HCT116 (cell line): ENCODE results near the gene CDH4. TPM values are rescaled to one million over a fixed set of nuclear protein-coding genes. Genes with fewer than 3 reads are reported as not detected.

Experiments used
- ATAC-seq: fragments of 200-7000 bp; cut with Tn5 transposase; 2 replicates; pipeline ENCODE4 v1.9.1; 2020; ENCODE audit warnings: mild to moderate bottlenecking, moderate library complexity
- BruUV-seq: library from RNA; stranded (reverse); fragments of 400-500 nt; replicated peaks from 2 replicates; lab custom pipeline; 2021; lab: Mats Ljungman, UMichigan
- CTCF ChIA-PET: fragments of 300-600 bp; sonication (Branson Sonifier 250); formaldehyde crosslinking; loops from one replicate; lab custom pipeline; 2021; ENCODE audit warnings: antibody characterized with exemption; lab: Charles Lee
- POLR2A ChIA-PET: fragments of 300-600, 350-600 bp; sonication (Branson Sonifier 250); formaldehyde crosslinking; loops from one replicate; lab custom pipeline; 2021; ENCODE audit warnings: antibody characterized with exemption; lab: Charles Lee
- RAD21 ChIA-PET, 2 experiments: fragments of 300-600 bp; sonication (Branson Sonifier 250); formaldehyde crosslinking; loops; one replicate each; lab custom pipeline; 2023; ENCODE audit warnings: low total read pairs in 2 of 2; ENCODE audit not compliant: uncharacterized antibody in 2 of 2, unreplicated experiment in 2 of 2, low non-redundant PET in 1 of 2; lab: Charles Lee
- DNase-seq: peaks from one replicate; pipeline ENCODE4 v3.0.0-alpha.2; 2010; ENCODE audit warnings: low read depth, low spot score
- H2AFZ ChIP-seq: fragments of 200-600 bp; shearing (Covaris generic), sonication (generic); 2 replicates; pipeline ENCODE4 v1.6.1; 2017; ENCODE audit warnings: low read depth, mixed run types, mixed read lengths, antibody characterized with exemption, low read length; ENCODE audit not compliant: poor library complexity, severe bottlenecking
- H3K27ac ChIP-seq: 2 replicates; pipeline ENCODE4 v1.5.1; 2012; ENCODE audit warnings: low read depth, low read length
- H3K27me3 ChIP-seq: fragments of 200-600 bp; sonication (generic); 2 replicates; pipeline ENCODE4 v1.6.1; 2016; ENCODE audit warnings: mixed run types, low read length, mixed read lengths; ENCODE audit not compliant: insufficient read depth
- H3K36me3 ChIP-seq, 2 experiments: fragments of 200-500 bp in 1 of 2; fragments of 200-600 bp in 1 of 2; sonication (Bioruptor generic) in 1 of 2; sonication (generic) in 1 of 2; 2 replicates each; pipeline versions ENCODE4 v1.5.1 to v1.6.1; 2014 to 2016; ENCODE audit warnings: low read length in 2 of 2, inconsistent platforms in 1 of 2, mixed read lengths in 1 of 2, mixed run types in 1 of 2; ENCODE audit not compliant: insufficient read depth in 2 of 2, control insufficient read depth in 1 of 2
- H3K4me1 ChIP-seq, 2 experiments: fragments of 200-600 bp in 1 of 2; sonication (generic) in 1 of 2; 2 replicates each; pipeline versions ENCODE4 v1.5.1 to v1.6.1; 2012 to 2017; ENCODE audit warnings: low read length in 2 of 2, inconsistent platforms in 1 of 2, mild to moderate bottlenecking in 1 of 2, mixed read lengths in 1 of 2, mixed run types in 1 of 2, moderate library complexity in 1 of 2; ENCODE audit not compliant: insufficient read depth in 2 of 2, control insufficient read depth in 1 of 2
- H3K4me2 ChIP-seq: fragments of 200-600 bp; sonication (generic); 2 replicates; pipeline ENCODE4 v1.6.1; 2017; ENCODE audit warnings: mixed run types, low read length, mixed read lengths
- H3K4me3 ChIP-seq, 2 experiments: fragments of 200-600 bp in 1 of 2; sonication (generic) in 1 of 2; replicated peaks in 1 of 2; 2 replicates each; pipeline ENCODE4 v1.5.1; 2011 to 2016; ENCODE audit warnings: low read length in 2 of 2, control low read depth in 1 of 2, low read depth in 1 of 2, mild to moderate bottlenecking in 1 of 2, mixed read lengths in 1 of 2, mixed run types in 1 of 2
- H3K79me2 ChIP-seq: fragments of 200-600 bp; sonication (generic); 2 replicates; pipeline ENCODE4 v1.6.1; 2017; ENCODE audit warnings: mild to moderate bottlenecking, mixed run types, low read length, moderate library complexity, mixed read lengths; ENCODE audit not compliant: insufficient read depth
- H3K9ac ChIP-seq: fragments of 200-600 bp; sonication (generic); 2 replicates; pipeline ENCODE4 v1.6.1; 2016; ENCODE audit warnings: low read length, mixed read lengths
- H3K9me2 ChIP-seq: fragments of 200-600 bp; sonication (generic), shearing (Covaris generic); 2 replicates; pipeline ENCODE4 v1.6.1; 2017; ENCODE audit warnings: mixed run types, mild to moderate bottlenecking, moderate library complexity; ENCODE audit not compliant: insufficient read depth
- H3K9me3 ChIP-seq, 2 experiments: fragments of 200-500 bp in 1 of 2; fragments of 200-600 bp in 1 of 2; sonication (Bioruptor generic) in 1 of 2; sonication (generic) in 1 of 2; 2 replicates each; pipeline ENCODE4 v1.6.1; 2014 to 2017; ENCODE audit warnings: low read length in 2 of 2, mixed read lengths in 2 of 2, inconsistent platforms in 1 of 2, low read depth in 1 of 2, mild to moderate bottlenecking in 1 of 2, mixed run types in 1 of 2, moderate library complexity in 1 of 2; ENCODE audit not compliant: control insufficient read depth in 1 of 2, insufficient read depth in 1 of 2
- H4K20me1 ChIP-seq: fragments of 200-600 bp; sonication (generic), shearing (Covaris generic); 2 replicates; pipeline ENCODE4 v1.6.1; 2017; ENCODE audit warnings: mixed run types, mild to moderate bottlenecking, moderate library complexity; ENCODE audit not compliant: insufficient read depth
- EGR1 ChIP-seq: IDR thresholded peaks from 2 replicates; pipeline ENCODE4 v1.6.1; 2012; ENCODE audit warnings: low read depth
- ELF1 ChIP-seq: IDR thresholded peaks from 2 replicates; pipeline ENCODE4 v1.6.1; 2012; ENCODE audit warnings: low read depth, borderline replicate concordance
- EZH2 ChIP-seq: fragments of 200-600 bp; sonication (generic); IDR thresholded peaks from 2 replicates; pipeline ENCODE4 v1.6.1; 2017; ENCODE audit warnings: antibody characterized with exemption, mixed run types
- EZH2phosphoT487 ChIP-seq: fragments of 200-600 bp; IDR thresholded peaks from 2 replicates; pipeline ENCODE4 v1.6.1; 2018; ENCODE audit warnings: antibody characterized with exemption, borderline replicate concordance
- FOSL1 ChIP-seq: IDR thresholded peaks from 2 replicates; pipeline ENCODE4 v1.6.1; 2012; ENCODE audit warnings: low read depth
- JUND ChIP-seq: IDR thresholded peaks from 2 replicates; pipeline ENCODE4 v1.6.1; 2012
- POLR2AphosphoS5 ChIP-seq: IDR thresholded peaks from 2 replicates; pipeline ENCODE4 v1.6.1; 2011; ENCODE audit warnings: mild to moderate bottlenecking, low read depth, low read length, moderate library complexity
- RAD21 ChIP-seq: IDR thresholded peaks from 2 replicates; pipeline ENCODE4 v1.6.1; 2012; ENCODE audit warnings: low read depth, mild to moderate bottlenecking
- SIN3A ChIP-seq: IDR thresholded peaks from 2 replicates; pipeline ENCODE4 v1.6.1; 2012; ENCODE audit warnings: low read depth
- SP1 ChIP-seq: IDR thresholded peaks from 2 replicates; pipeline ENCODE4 v1.6.1; 2012; ENCODE audit warnings: low read depth
- TCF7L2 ChIP-seq: IDR thresholded peaks from 2 replicates; pipeline ENCODE4 v1.7.0; 2011; ENCODE audit warnings: borderline replicate concordance, inconsistent platforms; ENCODE audit not compliant: insufficient read depth, insufficient read length; ENCODE audit errors: extremely low read depth
- ZFX ChIP-seq: fragments of 450-650 bp; IDR thresholded peaks from 2 replicates; pipeline ENCODE4 v1.6.1; 2017
- ZNF274 ChIP-seq: fragments of 200-500 bp; sonication (Bioruptor generic); IDR thresholded peaks from 2 replicates; pipeline ENCODE4 v1.6.1; 2014; ENCODE audit warnings: mild to moderate bottlenecking, low read depth, low read length, inconsistent platforms
- intact Hi-C: fragments of 100-400 bp; cut with micrococcal nuclease; formaldehyde crosslinking; loops from 2 replicates; pipeline ENCODE4 v1.10.0; 2022
- total RNA-seq: library from RNA; stranded (reverse); gene quantifications from one replicate; pipeline ENCODE4 v1.2.1, GENCODE V29; 2021; ENCODE audit not compliant: unreplicated experiment
- TF ChIP-seq, protein P1 (sequence below): IDR thresholded peaks from 2 replicates; pipeline ENCODE4 v1.6.1; 2012; ENCODE audit warnings: low read depth
- TF ChIP-seq, protein P2 (sequence below), 3 experiments: fragments of 200-600 bp in 1 of 3; sonication (generic) in 1 of 3; IDR thresholded peaks in 2 of 3; conservative IDR thresholded peaks in 1 of 3; 2 replicates each; pipeline ENCODE4 v1.5.1; 2012 to 2017; ENCODE audit warnings: low read depth in 2 of 3, low read length in 2 of 3, antibody characterized with exemption in 1 of 3, borderline replicate concordance in 1 of 3, control low read depth in 1 of 3, mild to moderate bottlenecking in 1 of 3, mixed read lengths in 1 of 3, mixed run types in 1 of 3, moderate library complexity in 1 of 3; ENCODE audit not compliant: insufficient read depth in 1 of 3
- TF ChIP-seq, protein P3 (sequence below): IDR thresholded peaks from 2 replicates; pipeline ENCODE4 v1.6.1; 2011; ENCODE audit warnings: mild to moderate bottlenecking, low read length, moderate library complexity; ENCODE audit not compliant: insufficient replicate concordance; ENCODE audit errors: extremely low read depth
- TF ChIP-seq, protein P4 (sequence below): IDR thresholded peaks from 2 replicates; pipeline ENCODE4 v1.6.1; 2012
- TF ChIP-seq, protein P5 (sequence below): IDR thresholded peaks from 2 replicates; pipeline ENCODE4 v1.6.1; 2012

The CDH4 gene
- total RNA-seq, 1 experiment from 2014 or later = not detected

DNA sequence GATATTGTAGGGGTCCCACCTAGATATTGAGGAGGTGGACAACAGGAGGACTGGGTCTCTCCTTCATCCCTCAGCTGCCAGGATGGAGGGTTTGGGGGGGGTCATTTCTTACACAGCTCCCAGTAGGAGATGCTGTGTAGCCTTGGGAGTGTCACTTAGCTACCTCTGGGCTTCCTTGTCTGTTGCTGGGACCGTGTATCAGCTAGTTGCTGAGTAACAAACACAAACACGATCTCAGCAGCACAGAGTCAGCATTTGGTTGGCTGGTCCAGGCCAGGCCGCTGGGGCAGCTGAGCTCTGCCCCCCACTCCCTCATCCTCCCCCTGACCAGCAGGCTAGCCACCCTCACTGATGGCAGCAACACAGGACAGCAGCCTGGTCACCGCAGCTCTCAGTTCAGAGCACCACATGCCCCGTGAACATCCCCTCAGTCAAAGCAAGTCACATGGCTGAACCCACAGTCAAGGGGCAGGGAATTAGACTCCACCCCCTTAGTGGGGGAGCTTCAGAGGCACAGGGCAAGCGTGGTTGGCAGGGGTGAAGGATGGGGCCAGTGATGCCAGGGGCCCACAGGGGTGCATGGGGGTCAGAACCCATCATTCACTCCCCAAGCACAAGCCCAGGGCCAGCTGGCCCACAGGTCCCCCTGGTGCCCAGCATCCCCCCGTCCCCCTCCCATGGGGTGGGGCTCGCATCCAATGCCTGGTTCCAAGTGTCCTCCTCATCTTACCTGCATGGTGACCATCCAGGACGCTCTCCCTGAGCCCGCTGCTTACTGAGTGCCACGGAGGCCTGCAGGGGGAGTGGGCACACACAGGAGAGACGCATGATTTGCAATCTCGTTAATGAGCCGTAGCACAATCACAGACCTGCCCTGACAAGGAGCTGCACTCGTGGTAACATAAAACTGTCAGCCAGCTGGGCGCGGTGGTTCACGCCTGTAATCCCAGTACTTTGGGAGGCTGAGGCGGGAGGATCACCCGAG lies 701.3 kb downstream of the CDH4 start:
- Histone ChIP-seq H3K4me2 (no peak overlapping the region), H3K27ac (no peak overlapping the region), H3K79me2 (no peaks in the 10 kb centered on the region), H3K4me1 (peaks cover 0 to 4% of the 10 kb centered on the region in 2 experiments; a peak in 1 of 4 replicates), H2AFZ (no peak overlapping the region)
- TF ChIP-seq, protein P1, sequence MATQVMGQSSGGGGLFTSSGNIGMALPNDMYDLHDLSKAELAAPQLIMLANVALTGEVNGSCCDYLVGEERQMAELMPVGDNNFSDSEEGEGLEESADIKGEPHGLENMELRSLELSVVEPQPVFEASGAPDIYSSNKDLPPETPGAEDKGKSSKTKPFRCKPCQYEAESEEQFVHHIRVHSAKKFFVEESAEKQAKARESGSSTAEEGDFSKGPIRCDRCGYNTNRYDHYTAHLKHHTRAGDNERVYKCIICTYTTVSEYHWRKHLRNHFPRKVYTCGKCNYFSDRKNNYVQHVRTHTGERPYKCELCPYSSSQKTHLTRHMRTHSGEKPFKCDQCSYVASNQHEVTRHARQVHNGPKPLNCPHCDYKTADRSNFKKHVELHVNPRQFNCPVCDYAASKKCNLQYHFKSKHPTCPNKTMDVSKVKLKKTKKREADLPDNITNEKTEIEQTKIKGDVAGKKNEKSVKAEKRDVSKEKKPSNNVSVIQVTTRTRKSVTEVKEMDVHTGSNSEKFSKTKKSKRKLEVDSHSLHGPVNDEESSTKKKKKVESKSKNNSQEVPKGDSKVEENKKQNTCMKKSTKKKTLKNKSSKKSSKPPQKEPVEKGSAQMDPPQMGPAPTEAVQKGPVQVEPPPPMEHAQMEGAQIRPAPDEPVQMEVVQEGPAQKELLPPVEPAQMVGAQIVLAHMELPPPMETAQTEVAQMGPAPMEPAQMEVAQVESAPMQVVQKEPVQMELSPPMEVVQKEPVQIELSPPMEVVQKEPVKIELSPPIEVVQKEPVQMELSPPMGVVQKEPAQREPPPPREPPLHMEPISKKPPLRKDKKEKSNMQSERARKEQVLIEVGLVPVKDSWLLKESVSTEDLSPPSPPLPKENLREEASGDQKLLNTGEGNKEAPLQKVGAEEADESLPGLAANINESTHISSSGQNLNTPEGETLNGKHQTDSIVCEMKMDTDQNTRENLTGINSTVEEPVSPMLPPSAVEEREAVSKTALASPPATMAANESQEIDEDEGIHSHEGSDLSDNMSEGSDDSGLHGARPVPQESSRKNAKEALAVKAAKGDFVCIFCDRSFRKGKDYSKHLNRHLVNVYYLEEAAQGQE = no peak
- TF ChIP-seq, protein P2, sequence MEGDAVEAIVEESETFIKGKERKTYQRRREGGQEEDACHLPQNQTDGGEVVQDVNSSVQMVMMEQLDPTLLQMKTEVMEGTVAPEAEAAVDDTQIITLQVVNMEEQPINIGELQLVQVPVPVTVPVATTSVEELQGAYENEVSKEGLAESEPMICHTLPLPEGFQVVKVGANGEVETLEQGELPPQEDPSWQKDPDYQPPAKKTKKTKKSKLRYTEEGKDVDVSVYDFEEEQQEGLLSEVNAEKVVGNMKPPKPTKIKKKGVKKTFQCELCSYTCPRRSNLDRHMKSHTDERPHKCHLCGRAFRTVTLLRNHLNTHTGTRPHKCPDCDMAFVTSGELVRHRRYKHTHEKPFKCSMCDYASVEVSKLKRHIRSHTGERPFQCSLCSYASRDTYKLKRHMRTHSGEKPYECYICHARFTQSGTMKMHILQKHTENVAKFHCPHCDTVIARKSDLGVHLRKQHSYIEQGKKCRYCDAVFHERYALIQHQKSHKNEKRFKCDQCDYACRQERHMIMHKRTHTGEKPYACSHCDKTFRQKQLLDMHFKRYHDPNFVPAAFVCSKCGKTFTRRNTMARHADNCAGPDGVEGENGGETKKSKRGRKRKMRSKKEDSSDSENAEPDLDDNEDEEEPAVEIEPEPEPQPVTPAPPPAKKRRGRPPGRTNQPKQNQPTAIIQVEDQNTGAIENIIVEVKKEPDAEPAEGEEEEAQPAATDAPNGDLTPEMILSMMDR (IDR thresholded peaks at IDR 0.05 in 2 of 3, conservative IDR thresholded peaks at IDR 0.05 in 1 of 3; ENCODE audit: borderline replicate concordance in 1 of 3, insufficient read depth in 1 of 3, low read depth in 2 of 3, low read length in 2 of 3) = no peak
- TF ChIP-seq SP1 (no peak), FOSL1 (no peak), JUND (no peak), RAD21 (no peak), ZFX (no peak), TCF7L2 (no peak), ZNF274 (no peak), EZH2phosphoT487 (no peak), ELF1 (no peak), EZH2 (no peak), SIN3A (no peak), POLR2AphosphoS5 (no peak), EGR1 (no peak)
- TF ChIP-seq, protein P3, sequence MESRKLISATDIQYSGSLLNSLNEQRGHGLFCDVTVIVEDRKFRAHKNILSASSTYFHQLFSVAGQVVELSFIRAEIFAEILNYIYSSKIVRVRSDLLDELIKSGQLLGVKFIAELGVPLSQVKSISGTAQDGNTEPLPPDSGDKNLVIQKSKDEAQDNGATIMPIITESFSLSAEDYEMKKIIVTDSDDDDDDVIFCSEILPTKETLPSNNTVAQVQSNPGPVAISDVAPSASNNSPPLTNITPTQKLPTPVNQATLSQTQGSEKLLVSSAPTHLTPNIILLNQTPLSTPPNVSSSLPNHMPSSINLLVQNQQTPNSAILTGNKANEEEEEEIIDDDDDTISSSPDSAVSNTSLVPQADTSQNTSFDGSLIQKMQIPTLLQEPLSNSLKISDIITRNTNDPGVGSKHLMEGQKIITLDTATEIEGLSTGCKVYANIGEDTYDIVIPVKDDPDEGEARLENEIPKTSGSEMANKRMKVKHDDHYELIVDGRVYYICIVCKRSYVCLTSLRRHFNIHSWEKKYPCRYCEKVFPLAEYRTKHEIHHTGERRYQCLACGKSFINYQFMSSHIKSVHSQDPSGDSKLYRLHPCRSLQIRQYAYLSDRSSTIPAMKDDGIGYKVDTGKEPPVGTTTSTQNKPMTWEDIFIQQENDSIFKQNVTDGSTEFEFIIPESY = no peak
- TF ChIP-seq, protein P4, sequence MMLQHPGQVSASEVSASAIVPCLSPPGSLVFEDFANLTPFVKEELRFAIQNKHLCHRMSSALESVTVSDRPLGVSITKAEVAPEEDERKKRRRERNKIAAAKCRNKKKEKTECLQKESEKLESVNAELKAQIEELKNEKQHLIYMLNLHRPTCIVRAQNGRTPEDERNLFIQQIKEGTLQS = no peak
- TF ChIP-seq, protein P5, sequence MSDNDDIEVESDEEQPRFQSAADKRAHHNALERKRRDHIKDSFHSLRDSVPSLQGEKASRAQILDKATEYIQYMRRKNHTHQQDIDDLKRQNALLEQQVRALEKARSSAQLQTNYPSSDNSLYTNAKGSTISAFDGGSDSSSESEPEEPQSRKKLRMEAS = no peak
- TF ChIP-seq, all 23 proteins: peak for 0
- DNase-seq (no peak), ATAC-seq (0 out of 2 replicates have a peak, but pooled peaks have one; percentile 27)
- intact Hi-C loops = no loop called here
- H3K9ac ChIP-seq = no peak overlapping the region
- H3K27me3 ChIP-seq = peaks cover 16% of the 10 kb centered on the region
- ChIA-PET CTCF (no interaction called here), RAD21 (no interaction called here), POLR2A (interaction anchor here (0.6 kb wide), 1 partner anchor 1742 kb away, joined by 3 read pairs; no protein-coding TSS in a partner anchor)
- no peaks in the 10 kb centered on the region for H4K20me1 ChIP-seq
- H3K9me3 ChIP-seq = no peaks in the 10 kb centered on the region
- BruUV-seq = no TSS peak
- H3K9me2 ChIP-seq = no peaks in the 10 kb centered on the region
- no peaks in the 10 kb centered on the region for H3K36me3 ChIP-seq
- H3K4me3 ChIP-seq = no peak overlapping the region
